Heart left ventricle (tissue), 16 donors: ENCODE data around the gene UQCC3. TPM values are rescaled to one million over a fixed set of nuclear protein-coding genes. Genes with fewer than 3 reads are reported as not detected.

Experiments used
- ATAC-seq, 4 donors: fragments of 200-7000 bp; cut with Tn5 transposase; one replicate each; pipeline ENCODE4 v1.9.1; 2020 to 2022; ENCODE audit warnings: moderate library complexity in 4 of 4, mild to moderate bottlenecking in 3 of 4, moderate number of reproducible peaks in 1 of 4
- DNase-seq, 5 donors: peaks; one replicate each; pipeline ENCODE4 v3.0.0-alpha.2; 2020
- H3K27ac ChIP-seq, 12 donors: fragments of 200-600 bp; sonication (generic) in 4 of 12; one replicate each; pipeline versions ENCODE4 v1.5.0 to v1.8.0; 2016 to 2022; ENCODE audit warnings: mild to moderate bottlenecking in 2 of 12
- H3K27me3 ChIP-seq, 9 donors: fragments of 200-600 bp; sonication (generic) in 2 of 9; one replicate each; pipeline versions ENCODE4 v1.5.1 to v1.8.0; 2016 to 2022; ENCODE audit warnings: mild to moderate bottlenecking in 3 of 9
- H3K36me3 ChIP-seq, 9 donors: fragments of 200-600 bp; sonication (generic) in 2 of 9; one replicate each; pipeline versions ENCODE4 v1.5.0 to v1.8.0; 2018 to 2022; ENCODE audit warnings: mild to moderate bottlenecking in 2 of 9
- H3K4me1 ChIP-seq, 12 donors: fragments of 200-600 bp; sonication (generic) in 4 of 12; one replicate each; pipeline versions ENCODE4 v1.5.0 to v1.8.0; 2016 to 2022; ENCODE audit warnings: mild to moderate bottlenecking in 3 of 12
- H3K4me3 ChIP-seq, 12 donors: fragments of 200-600 bp; sonication (generic) in 4 of 12; one replicate each; pipeline versions ENCODE4 v1.5.0 to v1.8.0; 2017 to 2022; ENCODE audit warnings: mild to moderate bottlenecking in 9 of 12, moderate library complexity in 4 of 12
- H3K9me3 ChIP-seq, 12 donors: fragments of 200-600 bp; sonication (generic) in 4 of 12; one replicate each; pipeline versions ENCODE4 v1.5.0 to v1.8.0; 2016 to 2022; ENCODE audit warnings: mild to moderate bottlenecking in 1 of 12
- CTCF ChIP-seq, 12 donors: fragments of 200-600 bp; sonication (generic) in 4 of 12; IDR thresholded peaks; one replicate each; pipeline versions ENCODE4 v1.5.0 to v1.8.0; 2018 to 2022; ENCODE audit warnings: antibody characterized with exemption in 12 of 12, mild to moderate bottlenecking in 5 of 12
- POLR2A ChIP-seq, 2 donors: fragments of 450-650 bp; IDR thresholded peaks; one replicate each; pipeline ENCODE4 v1.6.1; 2017; ENCODE audit warnings: antibody characterized with exemption in 2 of 2, mild to moderate bottlenecking in 2 of 2, moderate library complexity in 2 of 2
- WGBS, 4 donors: extraction: QIAGEN DNeasy Blood & Tissue Kit in 2 of 4; methylation state at CpG; one replicate each; pipeline versions ENCODE4 v1.1.5 to v1.1.7; 2013 to 2018; 5-methylcytosine and 5-hydroxymethylcytosine counted together
- intact Hi-C, 10 donors: fragments of 100-400 bp; cut with DNase I; formaldehyde crosslinking; loops; one replicate each; pipeline versions ENCODE4 v1.11.1 to v1.14.2; 2022
- polyA plus RNA-seq, 2 donors: library from polyadenylated mRNA; stranded (reverse); fragments of 200-250 nt; gene quantifications; one replicate each; pipeline ENCODE4 v1.2.3, GENCODE V29; 2013
- total RNA-seq, 9 donors: library from RNA; depleted of rRNA in 2 of 9; stranded (reverse); fragments of >200 nt in 2 of 9; fragmentation: NEBNext Ultra II Directional in 3 of 9; extraction: Animal tissue kit (Norgen Biotek cat#: 25700) in 3 of 9; gene quantifications; one replicate each; pipeline versions ENCODE4 v1.1.0 to v1.2.4, GENCODE V29; 2016 to 2023
- donor health status: ischemic (EF 13 %, LVEDD 7.1; RV severe dilation, severe dysfunction).
- donor health status: healthy with polysubstance abuse.
- donor health status: DM: no; HTN: yes; CAD: no.
- donor health status: DM: no; HTN: no; CAD: no.
- donor health status: ischemic (EF 25% LVEDD 6.9; RV normal size, moderate dysfunction).
- donor health status: ischemic (EF 25% LVEDD 5.7; RV mildly dilated, moderate dysfunction).
- donor health status: healthy.
- donor health status: DM: yes; HTN: yes; CAD: no.
- donor health status: ischemic (EF 35%, LVEDD 5.7; RV mildly dilated, moderate dysfunction).
- donor health status: nonischemic (EF 11% LVEDD 7.7; RV severe dilation, severe dysfunction).
- donor health status: DM: yes; HTN: yes; CAD: no.
- donor health status: PGD.
- donor health status: ischemic (EF 29% LVEDD 5.4; RV normal size, mild dysfunction).
- donor health status: nonischemic (EF 23%, LVEDD 6.1; RV moderate dilation, normal function).

The UQCC3 gene
- total and polyA plus RNA-seq, 11 donors, result 5.3 to 15.8 (median 6.1) TPM

- TF ChIP-seq POLR2A (IDR thresholded peaks at IDR 0.05) (peak in 1 of 2 donors; percentile 73), CTCF (IDR thresholded peaks at IDR 0.05) (no peak)
- peaks cover 6 to 45% (median 21%) of the 10 kb centered on the region in 12 donors for H3K4me1 ChIP-seq
- H3K27me3 ChIP-seq, result no peaks in the 10 kb centered on the region
- peak within 1 kb of the TSS; percentile 61 to 100 (median 94) for H3K4me3 ChIP-seq
- intact Hi-C loops, result loop anchor here in 1 of 10 donors (5.0 kb wide), 1 partner anchor 77 kb away; the partner anchor contains the start of gene MTA2
- WGBS, 4 donors, result 3 to 10% (median 7%) methylated on average over 26 to 55 of the region's 55 CpGs
- DNase-seq (peak; percentile 93 to 96 (median 94)), ATAC-seq (peak; percentile 79 to 92 (median 90))
- H3K27ac ChIP-seq, result peak within 1 kb of the TSS; percentile 76 to 96 (median 89)
- H3K9me3 ChIP-seq, result no peaks in the 10 kb centered on the region
- peaks cover 0 to 42% (median 37%) of the 10 kb centered on the region in 9 donors for H3K36me3 ChIP-seq
Observed at GRCh38 chr11:62678770-62679696, 7.6 kb downstream of the UQCC3 start, which contains the start of gene UBXN1. TSS of gene UBXN1 (minus strand) at chr11:62679073. CDS start at chr11:62678923, 150 bp downstream.

GRCh38 chr11:62680825-62681240 lies 9.4 kb downstream of the UQCC3 start:
- peak overlapping the region in 7 of 12 donors; percentile 3 to 55 (median 24) for H3K27ac ChIP-seq
- DNase-seq, result peak in 4 of 5 donors; percentile 40 to 57 (median 52)
- 30 to 48% (median 42%) methylated on average over 4 of the region's 4 CpGs for WGBS, 4 donors
- H3K4me1 ChIP-seq, result peaks cover 6 to 45% (median 21%) of the 10 kb centered on the region in 12 donors
- H3K36me3 ChIP-seq, result peaks cover 0 to 24% (median 20%) of the 10 kb centered on the region in 9 donors
- ATAC-seq, result peak; percentile 61 to 80 (median 72)
- no peaks in the 10 kb centered on the region for H3K9me3 ChIP-seq
- no peak overlapping the region for H3K4me3 ChIP-seq
- intact Hi-C loops, result loop anchor here in 1 of 10 donors (2.0 kb wide), 1 partner anchor 14 kb away; no protein-coding TSS in a partner anchor
- no peaks in the 10 kb centered on the region for H3K27me3 ChIP-seq
- no peak for TF ChIP-seq POLR2A (IDR thresholded peaks at IDR 0.05)
- peak; percentile 38 to 70 (median 55) for TF ChIP-seq CTCF (IDR thresholded peaks at IDR 0.05)

DNA sequence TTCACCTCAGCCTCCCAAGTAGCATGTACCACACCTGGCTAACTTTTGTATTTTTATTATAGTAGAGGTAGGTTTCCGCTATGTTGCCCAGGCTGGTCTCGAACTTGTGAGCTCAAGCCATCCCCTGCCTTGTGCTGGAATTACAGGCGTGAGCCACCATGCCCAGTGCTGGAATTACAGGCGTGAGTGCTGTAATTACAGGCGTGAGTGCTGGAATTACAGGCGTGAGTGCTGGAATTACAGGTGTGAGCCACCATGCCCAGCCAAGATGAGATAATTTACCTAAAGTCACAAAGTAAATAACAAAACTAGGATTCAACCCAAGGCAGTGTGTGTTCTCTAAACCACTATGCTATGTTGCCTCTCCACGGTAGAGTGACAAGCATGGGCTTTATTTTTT lies 11.0 kb downstream of the UQCC3 start:
- peaks cover 0 to under 1% (median 0%) of the 10 kb centered on the region in 9 donors for H3K27me3 ChIP-seq
- intact Hi-C loops, result loop anchor here in 1 of 10 donors (2.0 kb wide), 1 partner anchor 22 kb away; no protein-coding TSS in a partner anchor

More for the DNA sequence above, 11.0 kb downstream of the UQCC3 start:
- Histone ChIP-seq H3K4me3 (no peak overlapping the region), H3K9me3 (no peaks in the 10 kb centered on the region), H3K4me1 (peaks cover 5 to 32% (median 20%) of the 10 kb centered on the region in 12 donors), H3K36me3 (peaks cover 0 to 7% (median 5%) of the 10 kb centered on the region in 9 donors), H3K27ac (no peak overlapping the region)
- WGBS, 4 donors, result 91 to 95% (median 94%) methylated on average over 7 of the region's 7 CpGs
- TF ChIP-seq POLR2A (IDR thresholded peaks at IDR 0.05), result no peak
- TF ChIP-seq CTCF (IDR thresholded peaks at IDR 0.05), result no peak
- ATAC-seq (no peak), DNase-seq (no peak)
